Amniotic stem cell (primary cell): Measurements from ENCODE around the gene C9orf72.
"Not testable (repeated sequence)": the region's sequence is repeated elsewhere in the genome, so short reads cannot be mapped to it uniquely, and the experiment has no call there.

Experiments used
- DNase-seq: peaks from one replicate; lab custom pipeline; 2025; lab: John Stamatoyannopoulos, UW

C9orf72 gene

GRCh38 chr9:27514551-27514950, 58.7 kb downstream of the C9orf72 start:
- DNase-seq, result no peak

GRCh38 chr9:27511771-27512170, 61.5 kb downstream of the C9orf72 start:
- DNase-seq, result no peak

- DNase-seq, result no peak
Observed at GRCh38 chr9:27510780-27511179, 62.5 kb downstream of the C9orf72 start.

GRCh38 chr9:27506981-27507380, 66.3 kb downstream of the C9orf72 start:
- DNase-seq, result no peak

GRCh38 chr9:27505744-27506161, 67.5 kb downstream of the C9orf72 start:
- DNase-seq, result no peak

GRCh38 chr9:27504259-27504658, 69.0 kb downstream of the C9orf72 start:
- no peak for DNase-seq

GRCh38 chr9:27503623-27504022, 69.7 kb downstream of the C9orf72 start:
- DNase-seq, result no peak

- DNase-seq, result not testable (repeated sequence)
Observed at GRCh38 chr9:27500902-27501301, 72.4 kb downstream of the C9orf72 start.

GRCh38 chr9:27499451-27499850, 73.8 kb downstream of the C9orf72 start:
- DNase-seq, result no peak

- DNase-seq, result no peak
Observed at GRCh38 chr9:27497883-27498417, 75.3 kb downstream of the C9orf72 start.
